ENCODE results near the gene PTPRG. TPM values are rescaled to one million over a fixed set of nuclear protein-coding genes. Genes with fewer than 3 reads are reported as not detected.

PTPRG gene
- total RNA-seq, 4 donors from 2014 or later: 21.1 to 54.2 (median 30.6) TPM

GRCh38 chr3:61740494-61740893, 179.1 kb downstream of the PTPRG start:
- H3K9me3 ChIP-seq: no peaks in the 10 kb centered on the region
- no peaks in the 10 kb centered on the region for H3K36me3 ChIP-seq
- ATAC-seq: no peak
- in situ Hi-C loops (cut with MboI; ENCODE audit: low sequenced_read_pairs in 4 of 4): no loop called here
- intact Hi-C loops (cut with DNase I; ENCODE audit: low total_unique reads): no loop called here
- TF ChIP-seq POLR2A (IDR thresholded peaks at IDR 0.05) (no peak), CTCF (IDR thresholded peaks at IDR 0.05 in 4 of 5, conservative IDR thresholded peaks at IDR 0.05 in 1 of 5) (no peak)
- DNase-seq: no peak
- no peak overlapping the region for H3K27ac ChIP-seq
- H3K27me3 ChIP-seq: no peaks in the 10 kb centered on the region
- no peak overlapping the region for H3K4me3 ChIP-seq
- peaks cover 41 to 43% of the 10 kb centered on the region in 2 donors for H3K4me1 ChIP-seq

- no peak for TF ChIP-seq CTCF (IDR thresholded peaks at IDR 0.05 in 4 of 5, conservative IDR thresholded peaks at IDR 0.05 in 1 of 5)
- TF ChIP-seq POLR2A (IDR thresholded peaks at IDR 0.05): no peak
- no peaks in the 10 kb centered on the region for H3K9me3 ChIP-seq
- no peaks in the 10 kb centered on the region for H3K27me3 ChIP-seq
- no peak overlapping the region for H3K27ac ChIP-seq
- in situ Hi-C loops (cut with MboI; ENCODE audit: low sequenced_read_pairs in 4 of 4) (no loop called here), intact Hi-C loops (cut with DNase I; ENCODE audit: low total_unique reads) (no loop called here)
- peaks cover 35 to 38% of the 10 kb centered on the region in 2 donors for H3K4me1 ChIP-seq
- H3K4me3 ChIP-seq: no peak overlapping the region
- no peaks in the 10 kb centered on the region for H3K36me3 ChIP-seq
- no peak for DNase-seq
- ATAC-seq: no peak
Measured at GRCh38 chr3:61741551-61741950, 180.2 kb downstream of the PTPRG start.

- TF ChIP-seq POLR2A (IDR thresholded peaks at IDR 0.05) (no peak), CTCF (IDR thresholded peaks at IDR 0.05 in 4 of 5, conservative IDR thresholded peaks at IDR 0.05 in 1 of 5) (no peak)
- peaks cover 35 to 38% of the 10 kb centered on the region in 2 donors for H3K4me1 ChIP-seq
- H3K4me3 ChIP-seq: no peak overlapping the region
- DNase-seq: no peak
- in situ Hi-C loops (cut with MboI; ENCODE audit: low sequenced_read_pairs in 4 of 4): no loop called here
- no peaks in the 10 kb centered on the region for H3K36me3 ChIP-seq
- H3K27me3 ChIP-seq: no peaks in the 10 kb centered on the region
- no peak overlapping the region for H3K27ac ChIP-seq
- intact Hi-C loops (cut with DNase I; ENCODE audit: low total_unique reads): no loop called here
- no peaks in the 10 kb centered on the region for H3K9me3 ChIP-seq
- ATAC-seq: peak in 1 of 2 donors; percentile 19
Measured at GRCh38 chr3:61742006-61742405, 180.6 kb downstream of the PTPRG start.

- H3K4me3 ChIP-seq: no peak overlapping the region
- DNase-seq (no peak), ATAC-seq (no peak)
- no peak for TF ChIP-seq CTCF (IDR thresholded peaks at IDR 0.05 in 4 of 5, conservative IDR thresholded peaks at IDR 0.05 in 1 of 5)
- no peak for TF ChIP-seq POLR2A (IDR thresholded peaks at IDR 0.05)
- no peaks in the 10 kb centered on the region for H3K36me3 ChIP-seq
- H3K27me3 ChIP-seq: no peaks in the 10 kb centered on the region
- intact Hi-C loops (cut with DNase I; ENCODE audit: low total_unique reads) (no loop called here), in situ Hi-C loops (cut with MboI; ENCODE audit: low sequenced_read_pairs in 4 of 4) (no loop called here)
- H3K4me1 ChIP-seq: peaks cover 35 to 38% of the 10 kb centered on the region in 2 donors
- H3K27ac ChIP-seq: no peak overlapping the region
- H3K9me3 ChIP-seq: no peaks in the 10 kb centered on the region
Measured at GRCh38 chr3:61743067-61743466, 181.7 kb downstream of the PTPRG start.

- Histone ChIP-seq H3K4me3 (no peak overlapping the region), H3K4me1 (peaks cover 35 to 38% of the 10 kb centered on the region in 2 donors), H3K27me3 (no peaks in the 10 kb centered on the region), H3K27ac (no peak overlapping the region), H3K36me3 (no peaks in the 10 kb centered on the region), H3K9me3 (no peaks in the 10 kb centered on the region)
- in situ Hi-C loops (cut with MboI; ENCODE audit: low sequenced_read_pairs in 4 of 4) (no loop called here), intact Hi-C loops (cut with DNase I; ENCODE audit: low total_unique reads) (no loop called here)
- ATAC-seq (no peak), DNase-seq (no peak)
- TF ChIP-seq POLR2A (IDR thresholded peaks at IDR 0.05) (no peak), CTCF (IDR thresholded peaks at IDR 0.05 in 4 of 5, conservative IDR thresholded peaks at IDR 0.05 in 1 of 5) (no peak)
Measured at GRCh38 chr3:61743686-61744242, 182.4 kb downstream of the PTPRG start.
